ENCODE measurements around the gene SAMM50. TPM values are rescaled to one million over a fixed set of nuclear protein-coding genes. Genes with fewer than 3 reads are reported as not detected.

Gene SAMM50
- total RNA-seq: 31.0 TPM

DNA sequence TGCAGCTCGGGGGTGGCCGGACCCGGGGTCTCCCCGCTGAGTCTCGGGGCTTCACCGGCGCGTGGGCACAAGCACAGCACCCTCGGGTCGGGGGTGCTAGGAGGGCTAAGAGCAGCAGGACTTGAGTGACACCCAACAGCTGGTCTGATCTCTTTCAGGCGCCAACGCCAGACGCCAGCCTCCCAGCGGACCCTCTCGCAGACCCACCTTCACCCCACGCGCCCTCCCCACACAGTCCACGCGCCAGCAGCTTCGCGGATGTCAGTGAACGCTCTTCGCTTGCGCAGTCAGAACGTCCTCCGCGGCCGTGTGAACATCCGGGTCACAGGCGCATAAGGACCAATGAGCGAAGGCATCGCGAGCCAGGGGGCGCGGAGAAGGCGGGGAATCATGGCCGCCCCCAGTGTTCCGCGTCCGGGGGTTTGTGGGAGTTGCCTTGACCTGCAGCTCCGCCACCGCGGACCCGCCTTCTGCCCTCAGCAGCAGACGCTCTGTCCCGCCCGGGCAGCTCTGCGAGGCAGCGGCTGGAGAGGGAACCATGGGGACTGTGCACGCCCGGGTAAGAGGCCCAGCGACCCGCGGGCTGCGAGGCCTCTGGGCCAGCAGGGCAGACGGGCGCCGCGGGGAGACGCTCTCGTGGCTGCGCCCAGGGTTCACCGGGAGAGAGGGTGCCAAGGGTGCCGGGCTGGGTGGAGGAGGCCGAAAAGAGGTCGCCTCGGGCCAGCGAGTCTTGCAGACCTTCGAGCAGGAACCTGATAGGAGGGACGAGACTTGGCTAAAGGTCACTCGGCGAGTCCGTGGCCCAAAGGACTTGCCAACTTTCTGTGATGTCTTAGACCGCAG, at the start of gene SAMM50:
TSS of gene SAMM50 (plus strand) at position 403 of the 843 bp plus-strand sequence. CDS start at position 539, 136 bp downstream.
- DNase-seq: peak; percentile 95

- no peak for DNase-seq
Measured at GRCh38 chr22:43905681-43906080, 49.6 kb upstream of the SAMM50 start.

DNA sequence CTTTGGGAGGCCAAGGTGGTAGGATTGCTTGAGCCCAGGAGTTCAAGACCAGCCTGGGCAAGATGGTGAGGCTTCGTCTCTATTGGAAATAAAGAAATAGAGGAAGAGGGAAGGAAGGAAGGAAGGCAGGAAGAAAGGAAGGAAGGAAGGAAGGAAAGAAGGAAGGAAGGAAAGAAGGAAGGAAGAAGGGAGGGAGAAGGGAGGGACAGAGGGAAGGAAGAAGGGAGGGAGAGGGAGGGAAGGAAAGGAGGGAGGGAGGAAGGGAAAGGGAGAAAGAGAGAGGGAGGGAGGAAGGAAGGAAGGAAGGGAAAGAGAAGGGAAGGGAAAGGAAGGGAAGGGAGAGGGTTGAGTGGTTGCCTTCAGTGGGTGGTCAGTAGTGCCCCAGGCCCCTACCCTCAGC, 45.5 kb upstream of the SAMM50 start:
- DNase-seq: no peak

DNA sequence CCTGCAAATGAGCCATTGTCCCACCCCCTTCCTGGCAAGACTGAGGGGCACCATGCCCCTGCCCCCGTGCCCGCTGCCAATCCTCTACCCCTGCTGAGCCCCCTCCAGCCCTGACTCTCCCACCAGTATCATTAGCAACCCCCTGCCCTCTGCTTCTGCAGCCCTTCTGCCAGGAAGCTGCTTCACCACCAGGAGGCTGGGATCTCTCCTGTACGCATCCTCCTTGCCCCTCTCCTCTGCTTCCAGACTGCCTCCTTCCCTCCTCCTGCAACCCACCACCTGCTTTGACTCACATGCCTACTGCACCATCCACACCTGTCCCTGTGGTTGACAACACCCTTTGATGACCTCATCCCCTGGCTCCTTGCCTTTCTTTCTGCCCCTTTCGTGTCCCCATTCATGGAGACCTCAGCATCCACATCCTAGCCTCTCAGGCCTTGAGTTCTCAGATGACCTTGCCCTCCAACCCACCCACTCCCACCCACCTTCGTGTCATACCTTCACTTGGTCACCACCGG, 45.0 kb upstream of the SAMM50 start:
- no peak for DNase-seq

GRCh38 chr22:43911351-43911750, 43.9 kb upstream of the SAMM50 start:
- DNase-seq: no peak

GRCh38 chr22:43917521-43917920, 37.7 kb upstream of the SAMM50 start:
- DNase-seq: no peak

GRCh38 chr22:43919106-43919973, 35.9 kb upstream of the SAMM50 start:
- DNase-seq: no peak

DNA sequence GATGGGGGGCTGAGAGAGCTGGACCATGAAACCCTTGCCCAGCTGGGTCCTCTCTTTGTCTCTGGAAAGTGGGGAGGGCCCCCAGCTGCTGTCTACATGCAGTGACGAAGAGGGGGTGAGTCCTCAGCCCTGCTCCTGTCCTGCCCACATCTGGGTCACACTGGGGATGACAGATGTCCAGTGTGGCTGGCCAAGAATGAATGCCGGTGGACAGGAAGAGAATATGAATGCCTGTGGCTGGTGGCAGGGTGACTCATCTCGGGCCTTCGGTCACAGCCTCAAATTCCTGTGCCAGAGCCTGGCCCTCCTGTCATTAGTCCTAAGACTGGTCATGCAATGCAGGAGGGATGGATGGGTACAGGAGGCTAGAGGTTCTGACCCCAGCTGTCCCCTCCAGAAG, 33.9 kb upstream of the SAMM50 start:
- DNase-seq: peak; percentile 70

DNA sequence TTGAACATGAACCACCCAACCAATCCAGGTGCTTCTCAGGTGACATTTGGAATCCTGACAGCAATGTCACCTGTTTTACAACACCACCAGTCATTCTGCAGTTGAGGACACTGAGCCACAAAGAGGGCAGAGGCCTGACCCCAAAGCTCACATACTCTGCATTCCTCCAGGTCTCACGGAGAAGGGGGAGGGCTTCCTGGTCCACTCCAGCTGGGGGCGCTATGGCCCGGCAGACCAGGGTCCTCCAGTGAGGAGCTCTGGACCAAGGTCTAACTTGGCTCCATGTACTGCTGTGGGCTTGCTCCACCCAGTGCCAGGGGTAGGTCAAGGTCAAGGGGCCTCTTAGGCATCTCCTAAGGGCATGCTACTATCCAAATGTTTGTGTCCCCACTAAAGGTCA, 33.1 kb upstream of the SAMM50 start:
- DNase-seq: no peak

DNA sequence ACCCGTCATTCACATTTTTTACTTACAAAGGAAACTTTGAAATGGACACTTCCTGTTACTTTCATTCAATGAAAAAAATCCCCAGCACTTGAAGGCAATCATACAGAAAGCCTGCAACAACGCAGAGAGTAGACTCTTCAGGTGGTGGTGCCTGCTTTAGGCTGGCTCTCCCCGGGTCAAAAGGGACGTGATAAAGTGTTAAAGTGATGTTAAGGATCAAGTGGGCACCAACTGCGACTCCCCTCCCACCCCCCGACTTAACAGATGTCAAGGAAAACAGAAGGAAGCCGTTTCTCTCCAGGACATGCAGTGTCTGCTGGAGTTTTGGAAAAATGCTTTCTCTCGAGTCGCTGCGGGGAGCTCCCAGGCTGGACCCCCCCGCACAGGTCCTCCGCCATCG, 32.1 kb upstream of the SAMM50 start:
- no peak for DNase-seq

DNA sequence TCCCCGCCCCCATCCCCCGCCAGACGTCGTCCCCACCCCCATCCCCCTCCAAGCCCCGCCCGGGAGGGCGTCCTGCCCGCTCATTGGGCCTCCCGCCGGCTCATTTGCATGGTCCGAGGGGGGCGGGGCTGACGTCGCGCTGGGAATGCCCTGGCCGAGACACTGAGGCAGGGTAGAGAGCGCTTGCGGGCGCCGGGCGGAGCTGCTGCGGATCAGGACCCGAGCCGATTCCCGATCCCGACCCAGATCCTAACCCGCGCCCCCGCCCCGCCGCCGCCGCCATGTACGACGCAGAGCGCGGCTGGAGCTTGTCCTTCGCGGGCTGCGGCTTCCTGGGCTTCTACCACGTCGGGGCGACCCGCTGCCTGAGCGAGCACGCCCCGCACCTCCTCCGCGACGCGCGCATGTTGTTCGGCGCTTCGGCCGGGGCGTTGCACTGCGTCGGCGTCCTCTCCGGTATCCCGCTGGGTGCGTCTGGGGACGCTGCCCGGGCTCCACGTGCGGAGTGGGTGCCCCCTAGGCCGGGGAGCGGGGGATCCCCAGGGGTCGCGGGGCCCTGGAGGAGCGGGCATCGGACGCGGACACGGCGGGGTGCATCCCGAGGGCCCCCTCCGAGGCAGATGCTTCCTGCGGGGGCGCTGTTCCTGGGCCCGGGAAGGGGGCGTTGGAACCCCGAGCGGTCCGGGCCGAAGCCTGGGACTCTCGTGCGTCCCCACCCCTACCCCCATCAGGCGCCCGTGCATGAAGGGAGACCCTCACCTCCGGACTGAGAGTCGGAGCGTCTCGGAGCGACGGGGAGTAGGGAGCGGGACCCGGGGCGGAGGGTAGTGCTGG, 31.4 kb upstream of the SAMM50 start, which contains the start of gene PNPLA3:
TSS of gene PNPLA3 (plus strand) at position 175 of the 834 bp plus-strand sequence. CDS start at position 282, 107 bp downstream.
- DNase-seq: peak; percentile 85

- no peak for DNase-seq
Measured at GRCh38 chr22:43924877-43925276, 30.4 kb upstream of the SAMM50 start.

DNA sequence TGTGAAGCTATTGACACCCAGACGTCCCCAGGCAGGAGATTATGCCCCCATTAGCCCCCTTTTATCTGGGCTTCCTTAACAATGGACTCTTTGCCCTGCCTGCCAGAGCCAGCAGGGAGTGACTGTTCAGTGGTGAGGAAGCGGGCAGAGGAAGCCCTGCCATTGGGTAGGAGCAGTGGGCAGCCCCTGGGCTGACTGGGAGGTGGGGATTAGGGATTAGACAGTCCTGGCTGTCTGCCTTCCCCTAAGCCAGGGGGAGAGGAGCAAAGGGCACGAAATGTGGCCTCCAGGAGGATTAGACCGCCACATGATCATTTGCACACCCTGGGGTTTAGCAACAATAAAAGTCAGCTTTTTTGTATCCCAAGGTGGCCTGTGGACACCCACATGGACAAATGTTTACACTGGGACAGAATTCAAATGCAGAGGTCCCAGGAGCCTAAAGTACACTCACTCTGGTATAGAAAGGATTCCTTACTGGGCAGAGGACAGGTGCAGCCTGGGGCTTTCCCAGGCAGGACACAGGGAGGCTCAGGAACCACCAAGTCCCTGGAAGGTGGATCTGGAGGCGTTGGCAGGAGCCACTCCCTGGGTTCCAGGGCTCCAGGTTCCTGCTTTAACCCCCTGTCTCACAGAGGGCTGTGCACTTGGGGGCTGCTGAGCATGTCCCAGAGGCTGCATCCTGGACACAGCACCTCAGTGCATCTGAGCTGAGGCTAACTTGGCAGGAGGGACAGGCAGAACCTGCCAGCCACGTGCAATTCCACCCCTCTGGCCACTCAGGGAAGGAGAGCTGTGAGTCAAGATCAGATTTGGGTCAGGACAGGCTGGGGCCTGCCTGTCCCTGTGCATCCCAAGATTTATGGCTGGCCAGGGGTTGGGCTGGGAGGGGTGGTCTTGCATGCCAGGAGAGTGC, 29.6 kb upstream of the SAMM50 start:
- no peak for DNase-seq

DNA sequence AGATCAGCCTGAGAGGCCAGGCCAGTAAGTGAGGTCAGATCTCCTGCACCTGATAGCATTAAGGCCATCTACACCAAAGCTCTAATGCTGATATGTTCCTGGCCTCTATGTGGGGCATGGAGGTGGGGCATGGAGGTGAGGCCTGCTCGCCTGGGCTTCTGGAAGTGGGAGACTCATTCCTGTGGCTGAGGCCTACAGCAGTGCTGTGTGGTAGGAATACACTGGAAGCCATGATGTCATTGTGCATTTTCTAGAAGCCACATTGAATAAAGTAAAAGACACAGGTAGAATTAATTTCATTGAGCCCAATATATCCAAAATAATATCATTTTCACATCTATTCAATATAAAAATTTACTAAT, 28.9 kb upstream of the SAMM50 start:
- DNase-seq: no peak

GRCh38 chr22:43928468-43928867, 26.8 kb upstream of the SAMM50 start:
- no peak for DNase-seq

DNA sequence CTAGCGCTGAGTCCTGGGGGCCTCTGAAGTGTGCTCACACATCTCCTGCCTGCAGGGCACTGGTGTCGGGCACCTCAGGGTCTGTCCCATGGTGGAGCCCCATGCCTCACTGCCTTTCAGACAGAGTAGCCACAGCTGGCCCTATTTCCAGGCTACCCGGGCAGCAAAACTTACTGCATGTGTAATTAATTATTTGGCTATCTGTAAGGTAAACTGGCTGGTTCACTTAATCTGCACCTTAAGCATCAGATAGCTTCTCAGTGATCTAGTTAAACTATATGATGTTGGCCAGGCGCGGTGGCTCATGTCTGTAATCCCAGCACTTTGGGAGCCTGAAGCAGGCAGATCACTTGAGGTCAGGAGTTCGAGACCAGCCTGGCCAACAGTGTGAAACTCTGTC, 26.3 kb upstream of the SAMM50 start:
- DNase-seq: no peak

GRCh38 chr22:43931771-43932170, 23.5 kb upstream of the SAMM50 start:
- no peak for DNase-seq

DNA sequence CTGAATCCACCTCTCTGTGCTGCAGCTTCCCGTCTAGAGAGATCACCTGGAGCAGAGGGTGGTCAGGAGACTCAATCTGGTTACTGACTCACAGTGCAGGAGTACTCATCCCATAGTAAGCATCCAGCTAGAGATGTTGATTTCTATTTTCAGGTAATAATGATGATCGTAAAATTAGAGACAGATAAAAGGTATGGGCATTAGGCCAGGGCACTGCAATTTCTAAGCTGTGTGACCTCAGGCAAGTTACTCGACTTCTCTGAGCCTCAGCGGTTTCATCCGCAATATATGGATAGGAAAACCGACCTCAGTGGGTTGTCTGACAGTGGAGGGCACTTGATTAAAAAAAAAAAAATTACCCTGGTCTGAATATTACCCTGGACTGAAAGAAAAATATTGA, 13.8 kb upstream of the SAMM50 start:
- DNase-seq: no peak

GRCh38 chr22:43944670-43945430, 10.4 kb upstream of the SAMM50 start:
- DNase-seq: no peak
